HFFc6 (cell line): ENCODE results near the gene VENTX. TPM values are rescaled to one million over a fixed set of nuclear protein-coding genes. Genes with fewer than 3 reads are reported as not detected.
A peak's percentile ranks its signal among the peaks of the same experiment; 100 is the strongest.

Source experiments
- DNase-seq: peaks from one replicate; pipeline ENCODE4 v3.0.0-alpha.2; 2018
- H3K27ac Mint-ChIP-seq: 2 replicates; pipeline ENCODE4 v1.8.0; 2020; ENCODE audit warnings: mild to moderate bottlenecking, mixed read lengths
- H3K27me3 Mint-ChIP-seq: 2 replicates; pipeline ENCODE4 v1.8.0; 2021; ENCODE audit warnings: mild to moderate bottlenecking, moderate library complexity, mixed read lengths; ENCODE audit not compliant: insufficient read depth
- H3K36me3 Mint-ChIP-seq: 2 replicates; pipeline ENCODE4 v1.8.0; 2021; ENCODE audit warnings: low read depth, mixed read lengths
- H3K4me1 Mint-ChIP-seq: 2 replicates; pipeline ENCODE4 v1.8.0; 2020; ENCODE audit warnings: low read depth, mixed read lengths
- H3K4me3 Mint-ChIP-seq: 2 replicates; pipeline ENCODE4 v1.8.0; 2020; ENCODE audit warnings: mild to moderate bottlenecking, moderate library complexity, mixed read lengths
- H3K9me3 Mint-ChIP-seq: 2 replicates; pipeline ENCODE4 v1.8.0; 2020; ENCODE audit warnings: mild to moderate bottlenecking, mixed read lengths
- CTCF ChIP-seq: fragments of 200-600 bp; sonication (generic); IDR thresholded peaks from 2 replicates; pipeline ENCODE4 v1.5.0; 2021; ENCODE audit warnings: antibody characterized with exemption, mild to moderate bottlenecking
- total RNA-seq, 6 experiments: library from RNA; stranded (reverse); fragmentation: NEBNext Ultra II Directional; extraction: Animal tissue kit (Norgen Biotek cat#: 25700); gene quantifications; 2 replicates in 1 of 6; 3 replicates in 5 of 6; pipeline ENCODE4 v1.2.3, GENCODE V29; 2021

VENTX gene
- total RNA-seq, 6 experiments from 2014 or later = not detected

- H3K27me3 Mint-ChIP-seq = no peaks in the 10 kb centered on the region
- no peaks in the 10 kb centered on the region for H3K9me3 Mint-ChIP-seq
- H3K27ac Mint-ChIP-seq = peak overlapping the region; percentile 21; the same call in 1 of the 2 replicates
- peaks cover 12% of the 10 kb centered on the region for H3K4me1 Mint-ChIP-seq
- H3K4me3 Mint-ChIP-seq = no peak overlapping the region
- H3K36me3 Mint-ChIP-seq = peaks cover 10% of the 10 kb centered on the region
- no peak for DNase-seq
- no peak for TF ChIP-seq CTCF
Measured at GRCh38 chr10:133279326-133280226, 41.9 kb downstream of the VENTX start.

- H3K36me3 Mint-ChIP-seq = peaks cover 16% of the 10 kb centered on the region
- no peak for DNase-seq
- no peak overlapping the region for H3K4me3 Mint-ChIP-seq
- H3K4me1 Mint-ChIP-seq = peaks cover 12% of the 10 kb centered on the region
- peaks cover under 1% of the 10 kb centered on the region; the same call in 1 of the 2 replicates for H3K27me3 Mint-ChIP-seq
- H3K27ac Mint-ChIP-seq = no peak overlapping the region
- no peaks in the 10 kb centered on the region for H3K9me3 Mint-ChIP-seq
- TF ChIP-seq CTCF = no peak
Measured at GRCh38 chr10:133280391-133281059, 42.9 kb downstream of the VENTX start.

- no peak for DNase-seq
- no peak overlapping the region for H3K27ac Mint-ChIP-seq
Measured at GRCh38 chr10:133281084-133281483, 43.4 kb downstream of the VENTX start.

GRCh38 chr10:133281628-133282372 is 44.1 kb downstream of the VENTX start:
- DNase-seq = no peak
- Mint-ChIP-seq H3K36me3 (peaks cover 29% of the 10 kb centered on the region), H3K4me3 (no peak overlapping the region), H3K4me1 (peaks cover 12% of the 10 kb centered on the region), H3K27ac (no peak overlapping the region), H3K27me3 (peaks cover 2% of the 10 kb centered on the region; the same call in 1 of the 2 replicates), H3K9me3 (no peaks in the 10 kb centered on the region)
- no peak for TF ChIP-seq CTCF

More at GRCh38 chr10:133281084-133281483, 43.4 kb downstream of the VENTX start:
- Mint-ChIP-seq H3K27me3 (peaks cover 2% of the 10 kb centered on the region; the same call in 1 of the 2 replicates), H3K4me1 (peaks cover 12% of the 10 kb centered on the region), H3K4me3 (no peak overlapping the region), H3K36me3 (peaks cover 22% of the 10 kb centered on the region), H3K9me3 (no peaks in the 10 kb centered on the region)
- no peak for TF ChIP-seq CTCF

GRCh38 chr10:133282846-133283390 is 45.3 kb downstream of the VENTX start:
- Mint-ChIP-seq H3K27ac (no peak overlapping the region), H3K27me3 (peaks cover 2% of the 10 kb centered on the region; the same call in 1 of the 2 replicates), H3K4me3 (no peak overlapping the region), H3K4me1 (peaks cover 10% of the 10 kb centered on the region), H3K9me3 (no peaks in the 10 kb centered on the region), H3K36me3 (peaks cover 31% of the 10 kb centered on the region)
- TF ChIP-seq CTCF = no peak
- DNase-seq = no peak
